HG02970 (cell line): ENCODE data around the gene OR8J3.
"Not testable (repeated sequence)": the region's sequence is repeated elsewhere in the genome, so short reads cannot be mapped to it uniquely, and the experiment has no call there.

Experiments used
- ATAC-seq: cut with Tn5 transposase; IDR thresholded peaks from one replicate; pipeline ENCODE4 v1.9.1; 2021; ENCODE audit warnings: mild to moderate bottlenecking, moderate library complexity, moderate number of reproducible peaks; ENCODE audit not compliant: unreplicated experiment, low FRiP score

The OR8J3 gene, protein sequence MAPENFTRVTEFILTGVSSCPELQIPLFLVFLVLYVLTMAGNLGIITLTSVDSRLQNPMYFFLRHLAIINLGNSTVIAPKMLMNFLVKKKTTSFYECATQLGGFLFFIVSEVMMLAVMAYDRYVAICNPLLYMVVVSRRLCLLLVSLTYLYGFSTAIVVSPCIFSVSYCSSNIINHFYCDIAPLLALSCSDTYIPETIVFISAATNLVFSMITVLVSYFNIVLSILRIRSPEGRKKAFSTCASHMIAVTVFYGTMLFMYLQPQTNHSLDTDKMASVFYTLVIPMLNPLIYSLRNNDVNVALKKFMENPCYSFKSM

DNA sequence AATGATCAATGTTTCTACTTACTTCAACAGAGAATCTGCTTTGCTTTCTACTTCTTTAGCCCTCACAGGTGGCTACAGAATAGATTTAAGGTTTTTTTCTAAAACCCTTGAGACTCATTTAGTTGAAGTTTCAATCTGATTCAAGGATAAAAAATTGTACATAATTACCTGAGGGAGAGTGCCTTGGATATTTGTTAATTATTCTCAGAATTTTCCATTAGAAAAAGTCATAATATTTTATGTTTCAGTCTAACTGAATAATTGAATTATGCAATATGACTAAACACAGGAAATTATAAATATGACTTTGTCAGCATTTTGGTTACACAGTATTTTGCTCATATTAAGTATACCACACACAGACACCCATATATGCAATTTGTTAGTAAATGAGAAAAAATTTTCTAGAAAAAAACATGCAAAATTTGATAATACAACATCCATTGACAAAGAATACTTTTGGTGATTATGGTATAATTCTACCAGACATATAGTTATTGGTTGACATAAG lies at the start of gene OR8J3:
Gene OR8J3, minus strand, starts transcription at position 51 of the 511 bp plus-strand sequence. CDS start 2,483 bp downstream, outside the sequence.
- ATAC-seq = no peak

DNA sequence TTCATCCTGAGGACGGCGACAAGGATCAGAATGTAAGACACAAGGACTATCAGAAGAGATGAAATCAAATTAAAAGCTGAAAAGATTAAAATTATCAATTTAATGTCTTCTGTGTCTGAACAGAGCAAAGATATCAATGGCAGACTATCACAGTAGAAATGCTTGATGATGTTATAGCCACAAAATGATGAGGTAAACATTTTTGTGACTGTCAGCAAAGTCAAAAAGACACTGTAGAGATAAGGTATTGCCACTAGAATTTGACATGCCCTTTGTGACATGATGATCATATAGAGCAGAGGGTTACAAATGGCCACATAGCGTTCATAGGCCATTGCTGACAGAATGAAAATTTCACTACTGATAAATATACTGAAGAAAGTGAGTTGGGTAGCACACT lies 48.6 kb upstream of the OR8J3 start:
- ATAC-seq = no peak

DNA sequence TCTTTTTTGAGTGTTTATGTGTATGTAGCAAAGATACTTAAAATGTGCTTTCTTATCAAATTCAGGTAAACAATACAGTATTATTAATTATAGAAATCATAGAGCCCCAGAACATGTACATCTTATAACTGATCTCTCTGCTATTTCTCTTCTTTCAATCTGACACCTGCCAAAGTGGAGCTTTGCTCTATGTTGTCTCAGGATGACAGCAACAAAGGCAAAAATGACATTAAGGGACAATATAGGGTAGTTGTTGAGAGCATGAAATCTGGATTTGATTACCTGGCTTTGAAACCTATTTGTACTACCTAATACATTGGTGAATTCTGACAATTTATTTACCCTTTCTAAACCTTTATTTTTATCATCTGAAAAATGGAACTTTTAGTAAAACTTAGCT lies 43.5 kb upstream of the OR8J3 start:
- no peak for ATAC-seq

DNA sequence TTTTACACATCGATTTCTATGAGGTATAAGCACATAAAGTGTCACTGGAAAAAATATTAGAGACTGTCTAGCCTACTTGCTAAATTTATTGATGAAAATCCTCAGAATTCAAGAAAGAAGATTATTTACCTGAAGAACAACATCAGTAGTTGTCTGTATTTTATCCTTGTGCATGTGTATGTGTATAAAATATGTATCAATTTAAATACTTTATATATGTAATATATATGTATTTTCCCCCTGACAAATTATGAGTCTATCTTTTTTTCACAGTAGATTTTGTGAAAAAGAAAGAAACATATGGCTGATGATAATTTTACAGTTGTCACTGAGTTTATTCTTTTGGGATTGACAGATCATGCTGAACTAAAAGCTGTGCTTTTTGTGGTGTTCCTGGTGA lies 36.3 kb upstream of the OR8J3 start, which contains the start of gene OR5J2:
Gene OR5J2, plus strand, starts transcription at position 301 of the 400 bp plus-strand sequence. Its CDS starts 0 bp downstream, at position 301.
- ATAC-seq = no peak

GRCh38 chr11:56172256-56172830 lies 32.3 kb upstream of the OR8J3 start:
- ATAC-seq = no peak

DNA sequence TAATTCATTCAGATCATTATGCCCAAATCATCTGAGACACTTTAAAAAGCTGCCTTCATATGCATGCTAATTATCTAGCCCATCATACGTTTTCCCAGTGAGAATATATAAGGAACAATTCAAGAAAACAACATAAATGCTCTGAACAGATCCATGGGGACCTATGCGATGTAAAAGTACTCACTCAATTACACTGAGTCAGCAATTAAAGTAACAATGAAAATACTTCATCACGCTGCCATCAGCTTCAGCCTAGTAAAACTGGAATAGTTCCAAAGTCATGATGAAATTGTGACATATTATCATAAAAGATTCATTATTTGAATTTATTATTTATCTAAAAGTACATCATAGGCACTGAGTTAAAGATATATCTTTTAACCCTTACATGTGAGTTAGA lies 23.8 kb upstream of the OR8J3 start:
- no peak for ATAC-seq

- ATAC-seq = no peak
Measured at GRCh38 chr11:56160217-56160616, 20.2 kb upstream of the OR8J3 start, which contains the start of gene OR8K5. OR8K5 (minus strand) TSS chr11:56160317; CDS start chr11:56160317, 0 bp downstream.

DNA sequence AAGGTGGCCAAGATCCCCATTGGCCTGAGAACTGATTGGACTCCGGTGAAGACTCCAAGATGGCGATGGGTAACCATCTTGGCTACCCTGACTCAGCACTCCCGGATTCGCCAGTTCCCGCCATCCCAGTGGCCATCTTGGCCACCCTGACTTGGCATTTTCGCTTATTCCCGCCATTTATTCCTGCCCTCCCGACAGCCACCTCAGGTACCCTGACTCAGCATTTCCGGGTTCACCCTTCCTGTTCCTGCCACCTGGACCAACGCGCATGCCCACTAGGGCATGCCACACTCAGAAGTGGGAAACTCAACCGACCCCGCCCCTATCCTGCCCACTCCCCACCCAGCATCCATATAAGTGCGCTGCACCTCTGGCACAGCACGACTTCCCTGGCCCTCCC lies 12.3 kb upstream of the OR8J3 start:
- no peak for ATAC-seq

- no peak for ATAC-seq
Measured at GRCh38 chr11:56151376-56151775, 11.4 kb upstream of the OR8J3 start.

- ATAC-seq = not testable (repeated sequence)
Measured at GRCh38 chr11:56143681-56144080, 3.7 kb upstream of the OR8J3 start.

- ATAC-seq = no peak
Measured at GRCh38 chr11:56122073-56122472, 17.9 kb downstream of the OR8J3 start, which contains the start of gene OR8H3. OR8H3 (plus strand) TSS chr11:56122373; CDS start chr11:56122373, 0 bp downstream.

GRCh38 chr11:56103210-56103737 lies 36.7 kb downstream of the OR8J3 start, which contains the start of gene OR8H2:
OR8H2 (plus strand) TSS chr11:56103687; CDS start chr11:56105043, 1,356 bp downstream.
- ATAC-seq = no peak

DNA sequence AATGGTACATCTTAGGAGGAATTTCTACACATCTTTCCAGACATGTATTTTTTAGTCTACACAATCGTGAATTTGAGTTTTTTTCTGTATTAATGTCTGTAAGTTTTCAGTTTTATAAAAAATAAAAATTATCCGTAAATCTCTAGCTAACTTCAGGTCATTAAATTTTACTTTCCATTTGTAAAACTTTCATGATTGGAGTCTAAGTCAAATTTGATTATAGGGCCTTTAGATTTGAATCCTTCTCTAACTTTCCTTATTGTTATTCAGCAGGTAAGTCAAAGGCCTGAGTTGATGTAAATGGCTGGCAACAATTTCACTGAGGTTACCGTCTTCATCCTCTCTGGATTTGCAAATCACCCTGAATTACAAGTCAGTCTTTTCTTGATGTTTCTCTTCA lies 47.0 kb downstream of the OR8J3 start, which contains the start of gene OR8I2:
Gene OR8I2, plus strand, starts transcription at position 301 of the 400 bp plus-strand sequence. Its CDS starts 0 bp downstream, at position 301.
- ATAC-seq = no peak

GRCh38 chr11:56089697-56090096 lies 50.3 kb downstream of the OR8J3 start:
- no peak for ATAC-seq
